H9 (cell line): ENCODE measurements around the gene SIN3B. TPM values are rescaled to one million over a fixed set of nuclear protein-coding genes. Genes with fewer than 3 reads are reported as not detected.

ENCODE experiments used
- DNase-seq: peaks from one replicate; pipeline ENCODE4 v3.0.0-alpha.2; 2017
- H2AFZ ChIP-seq: one replicate; pipeline ENCODE4 v1.6.1; 2013; ENCODE audit warnings: mild to moderate bottlenecking, low read length, control low read depth, moderate library complexity
- H2AK5ac ChIP-seq: 2 replicates; pipeline ENCODE4 v1.6.1; 2013; ENCODE audit warnings: low read length, control low read depth, mixed read lengths; ENCODE audit not compliant: insufficient read length
- H2BK120ac ChIP-seq: one replicate; pipeline ENCODE4 v1.6.1; 2013; ENCODE audit warnings: low read depth, mild to moderate bottlenecking, low read length, control low read depth, inconsistent platforms; ENCODE audit not compliant: poor library complexity, severe bottlenecking
- H2BK12ac ChIP-seq: 2 replicates; pipeline ENCODE4 v1.6.1; 2013; ENCODE audit warnings: low read length, control low read depth, mixed read lengths, low read depth; ENCODE audit not compliant: insufficient read length
- H2BK15ac ChIP-seq: 2 replicates; pipeline ENCODE4 v1.6.1; 2013; ENCODE audit warnings: low read depth, low read length, control low read depth
- H2BK20ac ChIP-seq: one replicate; pipeline ENCODE4 v1.6.1; 2013; ENCODE audit warnings: low read depth, mild to moderate bottlenecking, low read length, control low read depth, inconsistent platforms; ENCODE audit not compliant: poor library complexity, severe bottlenecking
- H2BK5ac ChIP-seq: 2 replicates; pipeline ENCODE4 v1.6.1; 2013; ENCODE audit warnings: low read length, control low read depth, mixed read lengths; ENCODE audit not compliant: insufficient read length
- H3K14ac ChIP-seq: 2 replicates; pipeline ENCODE4 v1.6.1; 2013; ENCODE audit warnings: low read length, control low read depth; ENCODE audit not compliant: insufficient read depth
- H3K18ac ChIP-seq: 2 replicates; pipeline ENCODE4 v1.6.1; 2013; ENCODE audit warnings: low read depth, mild to moderate bottlenecking, mixed read lengths, low read length, control low read depth; ENCODE audit not compliant: insufficient read length
- H3K23ac ChIP-seq: 2 replicates; pipeline ENCODE4 v1.6.1; 2013; ENCODE audit warnings: low read length, control low read depth, mixed read lengths, low read depth; ENCODE audit not compliant: insufficient read length
- H3K23me2 ChIP-seq: 2 replicates; pipeline ENCODE4 v1.6.1; 2013; ENCODE audit warnings: low read depth, mild to moderate bottlenecking, mixed read lengths, low read length, control low read depth; ENCODE audit not compliant: insufficient read length, poor library complexity, severe bottlenecking
- H3K27ac ChIP-seq: 2 replicates; pipeline ENCODE4 v1.5.1; 2013; ENCODE audit warnings: low read length, control low read depth, mixed read lengths, low read depth; ENCODE audit not compliant: insufficient read length
- H3K27me3 ChIP-seq: 2 replicates; pipeline ENCODE4 v1.6.1; 2013; ENCODE audit warnings: low read length, control low read depth, inconsistent platforms; ENCODE audit not compliant: insufficient read depth
- H3K4ac ChIP-seq: 2 replicates; pipeline ENCODE4 v1.6.1; 2013; ENCODE audit warnings: low read depth, mild to moderate bottlenecking, control low read depth, inconsistent platforms, low read length, moderate library complexity
- H3K4me1 ChIP-seq: 2 replicates; pipeline ENCODE4 v1.6.1; 2013; ENCODE audit warnings: low read length, control low read depth, inconsistent platforms; ENCODE audit not compliant: insufficient read depth
- H3K4me2 ChIP-seq: 2 replicates; pipeline ENCODE4 v1.6.1; 2013; ENCODE audit warnings: low read length, control low read depth, mixed read lengths; ENCODE audit not compliant: insufficient read length, insufficient read depth
- H3K56ac ChIP-seq: 2 replicates; pipeline ENCODE4 v1.6.1; 2013; ENCODE audit warnings: low read depth, mild to moderate bottlenecking, mixed read lengths, low read length, control low read depth; ENCODE audit not compliant: insufficient read length
- H3K79me1 ChIP-seq: 2 replicates; pipeline ENCODE4 v1.6.1; 2013; ENCODE audit warnings: low read depth, mild to moderate bottlenecking, moderate library complexity, low read length, control low read depth, inconsistent platforms; ENCODE audit not compliant: insufficient read depth, poor library complexity, severe bottlenecking
- H3K79me2 ChIP-seq: 2 replicates; pipeline ENCODE4 v1.6.1; 2013; ENCODE audit warnings: low read length, control low read depth, inconsistent platforms; ENCODE audit not compliant: insufficient read depth
- H3K9ac ChIP-seq: 2 replicates; pipeline ENCODE4 v1.6.1; 2013; ENCODE audit warnings: low read length, control low read depth, mixed read lengths; ENCODE audit not compliant: insufficient read length; ENCODE audit errors: extremely low read depth
- H3K9me3 ChIP-seq: one replicate; pipeline ENCODE4 v1.6.1; 2013; ENCODE audit warnings: low read depth, low read length, inconsistent platforms; ENCODE audit not compliant: control insufficient read depth
- H3T11ph ChIP-seq: one replicate; pipeline ENCODE4 v1.6.1; 2013; ENCODE audit warnings: mild to moderate bottlenecking, low read length, control low read depth, inconsistent platforms
- H4K20me1 ChIP-seq: one replicate; pipeline ENCODE4 v1.6.1; 2013; ENCODE audit not compliant: control insufficient read depth, insufficient read length, insufficient read depth
- H4K5ac ChIP-seq: 2 replicates; pipeline ENCODE4 v1.6.1; 2013; ENCODE audit warnings: low read depth, mild to moderate bottlenecking, mixed read lengths, low read length, control low read depth; ENCODE audit not compliant: insufficient read length
- H4K8ac ChIP-seq: replicated peaks from 2 replicates; pipeline ENCODE4 v1.6.1; 2013; ENCODE audit warnings: low read length, control low read depth, mixed read lengths, low read depth; ENCODE audit not compliant: insufficient read length
- H4K91ac ChIP-seq: 2 replicates; pipeline ENCODE4 v1.6.1; 2013; ENCODE audit warnings: low read depth, mild to moderate bottlenecking, moderate library complexity, mixed read lengths, low read length, control low read depth; ENCODE audit not compliant: insufficient read length
- H3K27ac Mint-ChIP-seq, 3 experiments: 2 replicates in 2 of 3; 3 replicates in 1 of 3; pipeline ENCODE4 v1.8.0; 2020 to 2021; ENCODE audit warnings: mixed read lengths in 3 of 3, mild to moderate bottlenecking in 1 of 3, moderate library complexity in 1 of 3
- H3K27me3 Mint-ChIP-seq: 2 replicates; pipeline ENCODE4 v1.8.0; 2021; ENCODE audit warnings: low read depth, mild to moderate bottlenecking, moderate library complexity, mixed read lengths
- H3K36me3 Mint-ChIP-seq, 3 experiments: 2 replicates in 2 of 3; 3 replicates in 1 of 3; pipeline ENCODE4 v1.8.0; 2020 to 2021; ENCODE audit warnings: low read depth in 3 of 3, mixed read lengths in 3 of 3; ENCODE audit not compliant: insufficient read depth in 1 of 3
- H3K4me1 Mint-ChIP-seq, 2 experiments: 2 replicates each; pipeline ENCODE4 v1.8.0; 2020; ENCODE audit warnings: mixed read lengths in 2 of 2
- H3K4me3 Mint-ChIP-seq, 2 experiments: 2 replicates in 1 of 2; 3 replicates in 1 of 2; pipeline ENCODE4 v1.8.0; 2020 to 2021; ENCODE audit warnings: mild to moderate bottlenecking in 2 of 2, mixed read lengths in 2 of 2, moderate library complexity in 1 of 2
- H3K9me3 Mint-ChIP-seq, 2 experiments: 2 replicates in 1 of 2; 3 replicates in 1 of 2; pipeline ENCODE4 v1.8.0; 2020; ENCODE audit warnings: mild to moderate bottlenecking in 2 of 2, mixed read lengths in 2 of 2, moderate library complexity in 1 of 2
- WGBS: extraction: QIAGEN DNeasy Blood & Tissue Kit; methylation state at CpG from one replicate; pipeline ENCODE4 v1.1.7; 2013; ENCODE audit warnings: missing lambda C conversion rate, low lambda C conversion rate, mixed read lengths; ENCODE audit not compliant: insufficient read length; ENCODE audit errors: extremely low coverage; 5-methylcytosine and 5-hydroxymethylcytosine counted together
- total RNA-seq: library from RNA; stranded (reverse); gene quantifications from 2 replicates; pipeline ENCODE4 v1.2.1, GENCODE V29; 2021
- TF ChIP-seq, protein P1 (sequence below): fragments of 200-600 bp; sonication (generic); conservative IDR thresholded peaks from 3 replicates; pipeline ENCODE4 v1.8.0; 2021; ENCODE audit warnings: antibody characterized with exemption, mild to moderate bottlenecking

Gene SIN3B
- total RNA-seq, 1 experiment from 2014 or later, result 72.7 TPM

GRCh38 chr19:16841391-16841926 lies 12.3 kb downstream of the SIN3B start:
- Histone ChIP-seq H4K20me1 (peaks cover 2% of the 10 kb centered on the region), H3K56ac (no peak overlapping the region), H4K91ac (no peak overlapping the region), H3T11ph (no peak overlapping the region), H4K8ac (no peak overlapping the region), H2BK12ac (no peak overlapping the region), H2BK15ac (no peak overlapping the region), H2AFZ (no peak overlapping the region), H2BK20ac (no peak overlapping the region), H3K4me2 (no peak overlapping the region), H4K5ac (no peak overlapping the region), H3K4ac (no peak overlapping the region), H3K14ac (no peak overlapping the region), H3K27me3 (no peaks in the 10 kb centered on the region), H3K23ac (no peak overlapping the region), H3K4me1 (no peaks in the 10 kb centered on the region), H2BK5ac (no peak overlapping the region), H3K79me2 (no peaks in the 10 kb centered on the region; the same call in 1 of the 2 replicates), H3K9ac (no peak overlapping the region), H2BK120ac (no peak overlapping the region), H3K23me2 (no peaks in the 10 kb centered on the region), H3K9me3 (no peaks in the 10 kb centered on the region), H3K18ac (no peak overlapping the region), H3K27ac (no peak overlapping the region), H3K79me1 (peaks cover 3% of the 10 kb centered on the region), H2AK5ac (no peak overlapping the region)
- no peak overlapping the region for H3K4me3 Mint-ChIP-seq
- peaks cover 54 to 95% (median 87%) of the 10 kb centered on the region in 3 experiments; a peak in 6 of 7 replicates for H3K36me3 Mint-ChIP-seq
- WGBS, result no CpG with 5 or more reads among the region's 15 CpGs
- no peak for DNase-seq
- TF ChIP-seq, protein P1, sequence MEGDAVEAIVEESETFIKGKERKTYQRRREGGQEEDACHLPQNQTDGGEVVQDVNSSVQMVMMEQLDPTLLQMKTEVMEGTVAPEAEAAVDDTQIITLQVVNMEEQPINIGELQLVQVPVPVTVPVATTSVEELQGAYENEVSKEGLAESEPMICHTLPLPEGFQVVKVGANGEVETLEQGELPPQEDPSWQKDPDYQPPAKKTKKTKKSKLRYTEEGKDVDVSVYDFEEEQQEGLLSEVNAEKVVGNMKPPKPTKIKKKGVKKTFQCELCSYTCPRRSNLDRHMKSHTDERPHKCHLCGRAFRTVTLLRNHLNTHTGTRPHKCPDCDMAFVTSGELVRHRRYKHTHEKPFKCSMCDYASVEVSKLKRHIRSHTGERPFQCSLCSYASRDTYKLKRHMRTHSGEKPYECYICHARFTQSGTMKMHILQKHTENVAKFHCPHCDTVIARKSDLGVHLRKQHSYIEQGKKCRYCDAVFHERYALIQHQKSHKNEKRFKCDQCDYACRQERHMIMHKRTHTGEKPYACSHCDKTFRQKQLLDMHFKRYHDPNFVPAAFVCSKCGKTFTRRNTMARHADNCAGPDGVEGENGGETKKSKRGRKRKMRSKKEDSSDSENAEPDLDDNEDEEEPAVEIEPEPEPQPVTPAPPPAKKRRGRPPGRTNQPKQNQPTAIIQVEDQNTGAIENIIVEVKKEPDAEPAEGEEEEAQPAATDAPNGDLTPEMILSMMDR, result no peak
- H3K27me3 Mint-ChIP-seq, result no peaks in the 10 kb centered on the region
- no peak overlapping the region for H3K27ac Mint-ChIP-seq
- peaks cover 4 to 10% of the 10 kb centered on the region in 2 experiments for H3K4me1 Mint-ChIP-seq
- no peaks in the 10 kb centered on the region; a peak in 1 of 5 replicates for H3K9me3 Mint-ChIP-seq
